GM18517 (cell line): ENCODE data around the gene NANOGP8.
"Not testable (repeated sequence)": the region's sequence is repeated elsewhere in the genome, so short reads cannot be mapped to it uniquely, and the experiment has no call there.

Source experiments
- ATAC-seq: cut with Tn5 transposase; IDR thresholded peaks from one replicate; pipeline ENCODE4 v1.9.1; 2021; ENCODE audit warnings: mild to moderate bottlenecking, moderate library complexity; ENCODE audit not compliant: unreplicated experiment

NANOGP8 gene, protein sequence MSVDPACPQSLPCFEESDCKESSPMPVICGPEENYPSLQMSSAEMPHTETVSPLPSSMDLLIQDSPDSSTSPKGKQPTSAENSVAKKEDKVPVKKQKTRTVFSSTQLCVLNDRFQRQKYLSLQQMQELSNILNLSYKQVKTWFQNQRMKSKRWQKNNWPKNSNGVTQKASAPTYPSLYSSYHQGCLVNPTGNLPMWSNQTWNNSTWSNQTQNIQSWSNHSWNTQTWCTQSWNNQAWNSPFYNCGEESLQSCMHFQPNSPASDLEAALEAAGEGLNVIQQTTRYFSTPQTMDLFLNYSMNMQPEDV

DNA sequence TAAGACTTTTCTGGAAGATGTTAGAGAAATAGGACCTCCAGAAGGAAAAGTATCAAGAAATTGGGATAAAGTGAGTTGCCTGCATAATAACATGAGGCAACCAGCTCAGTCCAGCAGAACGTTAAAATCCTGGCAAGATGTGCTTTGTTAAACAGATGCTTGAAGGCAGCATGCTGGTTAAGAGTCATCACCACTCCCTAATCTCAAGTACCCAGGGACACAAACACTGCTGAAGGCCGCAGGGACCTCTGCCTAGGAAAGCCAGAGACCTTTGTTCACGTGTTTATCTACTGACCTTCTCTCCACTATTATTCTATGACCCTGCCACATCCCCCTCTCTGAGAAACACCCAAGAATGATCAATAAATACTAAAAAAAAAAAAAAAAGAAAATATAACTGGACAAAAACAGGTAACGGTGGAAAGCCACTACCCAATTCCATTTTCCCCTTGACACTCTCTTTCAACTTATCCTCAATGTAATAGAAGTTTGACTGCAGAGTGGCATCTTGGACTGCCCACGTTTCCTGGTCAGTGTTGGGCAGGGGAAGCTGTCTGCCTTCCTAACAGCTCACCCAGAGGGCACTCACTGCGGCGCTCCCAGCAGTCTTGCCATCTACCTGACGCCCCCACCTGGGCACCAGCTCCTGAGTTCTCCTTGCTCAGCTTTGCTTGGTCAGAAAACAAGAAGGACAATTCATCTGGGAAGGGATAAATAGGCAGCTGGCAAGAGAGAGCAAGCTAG lies at the start of gene NANOGP8:
TSS of gene NANOGP8 (minus strand) at position 120 of the 744 bp plus-strand sequence. CDS start 185 bp downstream, outside the sequence.
- not testable (repeated sequence) for ATAC-seq

DNA sequence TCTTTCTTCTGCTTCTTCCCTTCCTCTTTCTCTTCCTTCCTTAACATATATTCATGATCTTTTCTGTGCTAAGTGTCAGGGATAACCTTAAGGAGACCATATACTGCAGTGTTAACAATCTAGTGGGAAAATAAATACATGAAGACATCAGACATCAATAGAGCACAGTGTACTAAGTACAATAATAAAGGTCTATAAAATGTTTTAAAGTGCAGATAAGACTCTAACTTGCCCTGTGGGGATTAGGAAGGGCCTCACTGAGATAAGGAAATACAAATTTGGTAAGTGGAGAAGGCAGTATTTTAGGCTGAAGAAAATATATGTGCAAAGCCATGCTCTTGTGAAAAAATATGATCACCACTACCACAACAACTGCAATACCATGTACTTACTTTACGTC lies 49.2 kb upstream of the NANOGP8 start:
- ATAC-seq = no peak

DNA sequence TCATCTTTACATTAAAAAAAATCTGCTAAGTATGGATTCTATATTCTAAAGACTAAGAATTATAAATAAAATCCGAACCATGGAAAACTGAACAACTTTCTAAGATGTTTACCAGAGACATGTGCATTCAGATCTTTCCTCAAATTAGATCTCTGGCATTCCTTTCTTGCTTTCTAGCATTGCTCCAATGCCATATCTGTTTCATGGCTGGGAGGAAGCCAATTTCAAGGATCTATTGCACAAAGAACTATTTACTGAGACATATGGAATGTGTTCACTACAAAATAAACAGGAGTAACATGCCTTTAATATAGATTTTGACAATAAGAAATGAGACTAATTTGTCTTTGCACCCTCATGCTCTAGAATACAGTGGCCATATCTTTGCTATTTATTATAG lies 45.1 kb upstream of the NANOGP8 start:
- ATAC-seq = no peak

DNA sequence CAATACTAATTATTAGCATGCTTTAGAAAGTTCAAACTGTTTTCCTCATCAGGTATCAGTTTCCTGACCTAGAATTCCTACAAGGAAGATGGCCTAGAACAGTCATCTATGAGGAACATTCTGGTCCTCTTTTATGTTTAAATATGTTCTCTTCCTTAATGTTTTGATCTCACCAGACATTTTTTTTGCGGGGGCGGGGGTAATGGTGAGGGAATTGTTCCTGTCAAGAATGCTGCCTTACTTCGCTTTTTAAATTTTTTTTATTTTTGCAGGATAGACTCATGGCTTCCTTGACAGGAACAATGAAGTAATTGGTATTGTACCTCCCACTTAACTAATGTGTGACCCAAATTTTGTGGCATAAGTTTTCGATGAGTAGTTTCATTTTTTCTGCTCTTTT lies 44.3 kb upstream of the NANOGP8 start:
- ATAC-seq = no peak

DNA sequence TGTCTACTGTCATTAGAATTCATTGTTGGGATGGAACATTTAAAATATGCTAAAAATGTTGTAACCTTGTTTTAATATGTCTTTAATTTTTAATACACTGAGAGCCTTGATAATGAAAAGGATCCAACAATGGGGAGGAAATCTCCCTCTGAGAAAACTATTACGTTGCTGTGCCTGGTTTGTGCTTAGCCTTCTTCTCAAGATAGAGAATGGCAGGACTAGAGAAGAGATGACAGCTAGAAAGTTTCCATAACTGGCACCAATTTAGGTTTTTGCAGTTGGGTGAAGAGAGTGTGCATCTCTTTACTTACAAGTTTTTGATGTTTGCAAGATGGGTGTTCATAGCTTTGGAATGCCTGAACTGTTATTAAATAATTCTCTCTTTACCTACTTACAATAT lies 42.6 kb upstream of the NANOGP8 start:
- ATAC-seq = no peak

DNA sequence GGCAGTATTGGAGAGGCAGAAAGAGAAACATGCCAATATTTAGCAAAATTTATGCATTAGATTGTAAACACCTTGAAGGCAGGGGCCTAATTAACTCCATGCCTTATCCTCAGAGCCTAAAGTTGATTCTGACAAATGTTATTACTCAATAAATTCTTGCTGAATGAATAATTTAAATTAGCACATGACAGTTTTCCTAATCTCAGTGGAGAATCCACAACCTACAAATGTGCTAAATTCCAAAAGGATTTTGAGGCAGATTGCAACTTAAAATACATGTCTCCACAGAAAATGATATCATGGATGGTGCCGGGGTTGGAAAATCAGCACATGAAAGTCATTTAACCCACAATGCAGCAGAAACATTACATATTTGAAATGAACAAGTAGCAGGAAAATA lies 41.1 kb upstream of the NANOGP8 start:
- no peak for ATAC-seq

DNA sequence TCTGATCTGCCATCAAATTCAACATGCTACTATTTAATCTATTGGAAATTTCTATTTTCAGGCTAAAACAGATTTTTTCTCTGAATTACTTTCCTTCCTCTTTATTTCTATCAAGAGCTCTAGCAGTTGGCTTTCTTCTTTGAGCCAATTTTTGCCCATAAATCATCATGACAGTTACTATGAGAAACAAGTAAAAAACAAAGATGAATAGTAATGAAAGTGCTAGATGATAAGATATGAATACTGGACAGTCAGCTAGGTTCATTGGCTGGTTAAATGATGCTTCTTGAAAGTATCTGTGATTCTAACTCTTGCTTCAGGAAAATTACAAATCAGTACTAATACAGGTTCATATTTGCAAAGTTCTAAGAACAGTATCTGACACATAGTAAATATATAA lies 38.6 kb upstream of the NANOGP8 start:
- ATAC-seq = no peak

DNA sequence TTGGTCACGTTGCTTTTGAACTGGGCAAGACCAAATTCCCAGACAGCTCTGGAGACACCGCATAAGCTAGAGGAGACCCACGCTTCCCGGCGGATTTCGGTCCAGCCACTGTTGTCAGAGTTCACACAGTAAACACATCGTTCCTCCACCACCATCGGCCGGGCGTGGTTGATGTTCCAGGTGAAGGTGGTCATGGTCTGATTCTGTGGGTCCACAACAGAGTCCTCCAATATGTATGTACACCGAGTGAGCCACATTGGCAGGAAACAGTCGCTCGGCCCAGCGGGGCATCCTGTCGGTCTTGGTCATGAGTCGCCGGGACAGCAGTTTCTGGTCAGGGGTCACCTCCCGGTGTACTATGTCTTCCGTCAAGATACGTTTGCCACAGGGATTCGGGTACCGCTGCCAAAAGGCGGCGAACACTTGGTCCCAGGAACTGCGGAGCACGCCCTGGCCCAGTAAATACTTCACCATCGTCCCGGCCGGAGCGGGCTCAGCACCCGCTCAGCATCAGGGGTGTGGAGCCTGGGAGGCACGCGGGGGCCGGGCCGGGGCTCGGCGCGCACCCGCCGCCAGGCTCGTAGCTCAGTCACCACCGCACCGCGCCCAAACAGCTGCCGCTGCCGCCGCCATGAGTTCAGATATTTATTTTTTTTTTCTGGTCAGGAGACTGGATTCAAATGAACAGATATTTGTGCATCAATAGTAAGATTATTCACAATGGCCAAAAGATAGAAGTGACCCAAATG lies 36.7 kb upstream of the NANOGP8 start:
- ATAC-seq = no peak

DNA sequence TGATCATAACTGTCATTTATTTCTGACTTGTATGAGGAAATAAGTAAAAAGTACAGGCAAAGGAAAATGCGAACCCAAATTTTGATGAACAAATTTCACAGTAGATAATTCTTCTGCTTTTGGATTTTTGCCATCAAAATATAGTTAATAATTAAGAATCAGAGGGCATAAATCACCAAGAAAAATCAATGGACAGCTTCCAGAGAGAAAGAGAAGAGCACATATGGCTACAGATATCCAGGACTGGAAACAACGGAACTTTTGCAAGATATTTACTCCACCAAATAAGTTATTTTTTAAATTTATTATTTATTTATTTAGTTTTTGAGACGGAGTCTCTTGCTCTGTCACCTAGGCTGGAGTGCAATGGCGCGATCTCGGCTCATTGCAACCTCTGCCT lies 35.1 kb upstream of the NANOGP8 start:
- ATAC-seq = no peak

DNA sequence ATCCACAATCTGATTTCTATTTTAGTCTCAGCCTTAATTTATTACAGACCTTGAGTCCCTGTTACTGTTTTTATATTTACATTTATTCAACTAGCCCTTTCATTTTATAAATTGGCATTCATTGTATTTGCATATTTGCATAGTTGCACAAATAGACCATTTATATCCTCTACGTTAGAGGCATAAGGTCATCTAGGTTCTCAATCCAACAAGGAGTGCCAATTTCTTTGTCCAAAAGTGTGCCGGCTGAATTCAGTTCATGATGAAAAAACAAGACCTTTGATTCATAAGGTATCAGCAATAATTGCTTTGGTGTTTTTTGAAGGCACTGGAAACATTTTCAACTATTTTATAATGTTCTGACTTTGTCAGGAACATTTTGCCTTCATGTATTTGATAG lies 33.9 kb upstream of the NANOGP8 start:
- ATAC-seq = no peak

DNA sequence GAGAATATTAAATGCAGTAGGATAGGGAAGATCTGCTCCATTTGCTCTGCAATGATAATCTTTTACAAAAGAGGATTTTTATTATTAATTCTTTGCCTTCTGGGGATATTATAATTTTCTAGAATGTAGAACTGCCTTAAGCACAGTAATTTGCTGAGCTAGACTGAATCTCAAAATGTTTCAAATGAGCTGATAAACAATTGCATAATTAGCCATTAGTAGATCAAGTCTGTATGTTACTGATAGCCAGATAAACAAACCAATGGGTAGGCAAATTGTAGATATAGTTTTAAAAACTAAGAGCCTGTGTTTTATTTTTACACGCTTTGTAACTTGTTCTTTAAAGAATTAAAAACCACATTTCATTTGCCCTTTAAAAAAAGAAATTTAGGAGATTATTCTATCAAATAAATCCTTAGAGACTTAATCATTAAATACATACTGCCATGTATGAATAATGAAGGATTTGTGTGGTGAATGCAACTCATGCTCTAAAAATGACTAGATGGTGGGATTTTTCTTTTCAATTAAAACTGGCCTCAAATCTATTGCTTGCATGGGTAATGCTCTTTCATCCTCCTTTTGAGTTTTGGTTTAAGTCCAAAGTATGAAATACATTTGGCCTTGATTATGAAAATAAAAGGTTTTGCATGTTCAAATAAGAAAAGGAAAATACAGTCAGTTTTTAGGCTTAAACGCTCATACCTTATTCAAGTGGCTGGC lies 32.6 kb upstream of the NANOGP8 start:
- ATAC-seq = no peak

DNA sequence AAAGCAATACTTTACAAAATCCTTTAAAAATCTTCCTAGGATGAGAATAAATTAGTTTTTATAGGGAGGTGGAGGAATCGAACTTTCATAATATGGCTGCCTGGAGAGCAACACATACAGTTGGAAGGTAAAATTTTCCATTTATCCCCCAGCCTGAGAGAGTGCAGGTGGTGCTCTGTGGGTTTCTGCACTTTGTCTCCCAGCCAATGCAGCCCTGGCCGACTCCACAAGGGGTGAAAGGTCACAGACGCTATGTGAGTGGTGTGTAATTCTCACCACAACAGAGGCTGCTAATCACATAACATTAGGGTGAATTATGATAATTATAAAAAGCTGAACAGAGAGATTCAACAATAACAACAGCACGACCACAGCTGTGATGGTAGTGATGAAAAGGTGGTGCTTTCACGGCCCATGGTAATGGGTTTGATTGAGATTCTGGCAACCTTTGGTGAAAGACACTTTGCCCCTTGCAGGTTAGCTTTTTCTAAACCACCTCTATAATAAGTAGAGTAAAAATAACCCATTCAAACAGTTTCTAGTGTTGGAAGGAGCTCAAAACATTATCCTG lies 30.1 kb upstream of the NANOGP8 start:
- no peak for ATAC-seq

DNA sequence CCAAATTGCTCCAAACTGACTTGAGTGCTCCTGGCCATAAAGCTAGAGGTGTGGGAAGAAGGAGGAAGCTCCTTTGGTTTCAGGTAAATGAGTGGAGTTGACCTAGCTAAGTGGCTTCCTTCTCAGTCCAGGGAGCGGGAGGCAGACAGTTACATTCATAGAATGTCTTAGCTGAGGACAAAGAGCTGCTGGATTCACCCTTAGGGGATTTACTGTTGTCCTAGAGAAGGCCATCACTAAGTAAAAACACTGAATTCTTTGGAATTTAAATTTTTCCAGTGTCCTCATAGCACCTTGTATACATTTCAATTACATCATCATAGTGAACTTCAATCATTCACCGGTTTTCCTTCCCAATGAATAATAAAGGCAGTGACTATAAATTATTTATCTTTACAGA lies 27.3 kb upstream of the NANOGP8 start:
- no peak for ATAC-seq

DNA sequence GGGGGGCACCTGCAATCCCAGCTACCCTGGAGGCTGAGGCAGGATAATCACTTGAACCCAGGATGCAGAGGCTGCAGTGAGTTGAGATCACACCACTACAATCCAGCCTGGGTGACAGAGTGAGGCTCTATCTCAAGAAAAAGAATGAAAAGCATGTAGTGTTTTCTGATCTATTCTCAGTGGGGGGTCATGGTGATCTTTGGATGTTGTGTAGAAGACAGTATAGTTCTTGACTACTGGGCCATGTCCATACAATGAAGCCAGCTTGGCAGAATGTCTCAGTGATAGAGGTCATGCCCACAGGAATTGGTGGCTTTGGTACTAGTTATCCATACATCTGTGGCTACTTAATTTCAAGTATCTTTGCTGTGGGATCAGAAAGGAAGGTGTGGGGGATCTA lies 26.8 kb upstream of the NANOGP8 start:
- no peak for ATAC-seq

DNA sequence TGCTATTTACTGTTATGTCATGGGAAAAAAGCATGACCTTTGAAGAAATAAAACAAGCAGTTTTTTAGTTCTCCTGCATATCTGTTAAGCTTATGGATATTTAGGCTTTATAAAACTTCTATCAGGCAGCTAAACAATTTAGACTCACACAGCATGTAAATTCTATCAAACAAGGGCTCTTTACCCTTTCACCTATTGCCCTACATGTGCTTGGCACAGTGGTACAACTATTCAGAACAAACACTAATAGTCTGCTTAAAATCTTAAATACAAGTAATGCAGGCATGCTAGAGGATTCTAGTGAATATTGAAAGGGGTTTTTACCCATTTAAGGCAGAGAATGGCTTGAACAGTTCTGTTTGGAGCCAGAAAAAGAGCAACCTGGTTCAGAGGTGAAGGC lies 23.4 kb upstream of the NANOGP8 start:
- no peak for ATAC-seq

DNA sequence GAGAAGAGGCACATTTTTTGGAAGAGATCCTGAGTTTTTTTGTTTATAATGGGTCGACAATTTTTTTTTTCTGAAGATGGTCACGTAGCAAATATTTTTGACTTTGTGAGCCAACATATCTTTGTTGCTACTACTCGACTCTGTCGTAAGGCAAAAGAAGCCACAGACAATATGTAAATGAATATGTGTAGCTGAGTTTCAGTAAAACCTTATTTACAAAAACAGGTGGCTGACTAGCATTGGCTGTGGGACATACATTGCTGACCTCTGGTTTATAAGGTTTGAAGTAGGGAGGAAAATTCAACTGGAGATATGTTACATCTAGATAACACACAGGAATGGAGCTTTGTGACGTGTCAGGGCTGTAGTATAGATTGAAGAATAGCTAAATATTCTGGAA lies 22.5 kb upstream of the NANOGP8 start:
- no peak for ATAC-seq

DNA sequence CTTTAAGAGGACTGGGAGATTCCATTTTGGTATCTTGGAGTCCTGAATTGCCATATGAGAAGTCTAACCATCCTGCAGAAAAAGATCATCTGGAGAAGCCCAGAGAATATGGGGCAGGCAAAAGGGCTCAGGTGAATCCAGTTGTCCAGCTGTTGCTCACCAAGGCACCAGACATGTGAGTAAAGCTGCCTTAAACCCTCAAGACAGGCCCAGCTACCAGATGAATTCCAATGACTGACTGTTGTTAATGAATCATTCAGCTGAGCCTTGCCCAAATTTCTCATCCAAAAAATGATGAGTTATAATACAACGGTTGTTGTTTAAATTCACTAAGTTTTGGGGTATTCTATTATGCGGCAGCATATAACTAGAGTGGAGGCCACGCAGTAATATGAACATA lies 22.0 kb upstream of the NANOGP8 start:
- no peak for ATAC-seq

DNA sequence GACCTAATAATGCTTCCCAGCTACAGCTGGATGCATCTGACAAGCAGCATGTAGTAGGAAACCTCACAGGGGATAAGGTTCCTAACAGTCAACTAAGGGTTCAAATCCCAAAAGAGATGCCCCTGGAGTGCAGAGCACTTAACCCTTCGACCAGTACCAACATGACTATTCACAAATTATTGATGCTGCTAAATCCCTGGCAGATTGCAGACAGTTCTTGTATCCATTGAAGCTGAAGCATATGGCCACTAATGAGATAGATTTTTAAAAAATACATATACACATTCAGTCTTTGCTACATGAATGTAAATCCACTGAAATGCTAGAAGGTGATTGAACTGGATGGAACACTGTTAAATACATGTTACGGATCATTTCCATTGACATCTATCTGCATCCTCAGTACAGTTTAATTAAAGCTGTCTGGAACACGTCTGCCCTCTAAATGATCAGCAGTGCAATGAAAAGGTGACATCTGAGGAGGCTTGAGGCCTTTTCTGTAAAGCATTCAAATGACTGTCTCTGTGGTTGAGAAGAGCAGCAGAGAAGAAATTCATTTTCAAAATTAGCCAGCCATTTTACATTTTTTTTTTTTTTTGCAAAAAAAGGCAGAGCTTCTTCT lies 19.5 kb upstream of the NANOGP8 start:
- ATAC-seq = no peak

DNA sequence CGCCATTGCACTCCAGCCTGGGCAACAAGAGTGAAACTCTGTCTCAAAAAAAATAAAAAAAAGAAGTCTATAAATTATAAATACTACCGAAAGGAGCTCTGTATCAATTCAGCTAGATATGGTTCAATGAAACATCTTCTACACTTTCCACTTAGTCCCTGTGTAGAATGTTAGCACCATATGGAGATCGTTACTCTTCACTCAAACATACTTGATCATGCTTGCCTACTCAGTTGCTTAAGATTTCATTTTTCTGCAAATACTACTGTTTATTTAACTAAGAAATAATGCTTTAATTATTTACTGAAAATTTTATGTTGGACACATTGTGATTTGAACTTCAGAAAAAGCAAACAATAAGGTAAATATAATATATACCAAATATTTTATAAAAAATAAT lies 17.1 kb upstream of the NANOGP8 start:
- ATAC-seq = no peak

DNA sequence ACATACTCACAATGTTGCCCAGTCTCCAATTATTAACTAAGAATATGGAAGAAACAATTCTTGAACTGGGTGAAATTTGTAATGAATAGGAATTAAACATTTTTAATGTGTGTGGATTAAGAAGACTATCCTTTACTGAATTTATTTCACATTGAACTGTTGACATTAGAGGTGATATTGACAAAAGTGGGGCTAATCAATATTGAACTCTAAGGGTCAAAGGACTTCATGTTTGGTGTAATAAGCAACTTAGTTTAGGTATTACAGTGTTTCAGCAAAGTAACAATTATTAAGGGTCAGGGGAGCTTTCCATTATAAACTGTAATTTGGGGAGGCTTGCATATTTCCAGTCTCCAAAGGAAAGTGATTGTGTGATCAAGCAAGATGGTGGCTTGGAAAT lies 16.2 kb upstream of the NANOGP8 start:
- no peak for ATAC-seq
